GM10266 (cell line): Measurements from ENCODE around the gene ZNF471.
A peak's percentile ranks its signal among the peaks of the same experiment; 100 is the strongest.

ENCODE experiments used
- DNase-seq: peaks from one replicate; pipeline ENCODE4 v3.0.0; 2012; ENCODE audit errors: extremely low spot score
- TF ChIP-seq, protein P1 (sequence below): IDR thresholded peaks from 2 replicates; pipeline ENCODE4 v1.5.1; 2012; ENCODE audit warnings: mild to moderate bottlenecking, low read depth; ENCODE audit not compliant: control insufficient read depth, insufficient read depth; ENCODE audit errors: missing control alignments

Gene ZNF471

DNA sequence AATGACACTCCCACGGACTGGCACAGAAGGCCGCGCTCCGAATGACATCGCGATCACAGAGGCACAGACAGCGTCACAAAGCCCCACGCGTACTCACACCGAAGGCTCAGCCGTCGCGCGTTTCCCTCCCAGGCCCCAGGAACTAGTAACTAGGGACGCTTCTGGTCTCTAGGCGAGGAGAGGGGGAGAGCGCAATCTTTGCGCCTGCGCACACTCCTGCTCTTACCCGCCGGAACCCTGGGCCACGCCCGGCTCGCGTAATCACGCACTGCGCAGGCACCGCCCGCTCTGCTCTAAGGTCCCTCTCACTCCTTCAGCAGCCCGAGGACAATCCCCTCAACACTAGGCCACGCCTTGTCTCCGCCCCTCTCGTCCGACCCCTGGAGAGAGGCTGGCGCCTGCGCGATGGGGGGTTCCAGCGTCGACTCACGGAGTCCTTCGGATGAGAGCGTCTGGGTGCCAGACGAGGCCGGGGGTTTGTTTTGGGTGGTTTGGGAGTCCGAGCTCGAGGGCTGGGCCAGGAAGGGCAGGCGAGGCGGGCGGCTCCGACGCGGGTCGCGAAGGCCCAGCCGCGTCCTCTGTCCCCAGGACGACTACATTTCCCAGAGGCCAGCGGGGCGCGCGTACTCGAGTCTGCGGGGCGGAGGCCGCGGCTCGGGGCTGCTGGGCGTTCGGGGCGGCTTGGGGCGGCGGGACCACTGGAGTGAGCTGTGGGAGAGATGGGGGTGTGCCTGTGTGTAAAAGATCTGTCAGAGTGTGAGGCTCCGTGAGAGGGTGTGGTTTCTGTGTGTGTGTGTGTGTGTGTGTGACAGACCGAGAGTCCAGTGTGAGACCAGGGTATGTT lies at the start of gene ZNF471:
ZNF471 (plus strand) TSS at position 410 of the 844 bp plus-strand sequence. CDS start 3,717 bp downstream, outside the sequence.
- peak; percentile 31 for DNase-seq

DNA sequence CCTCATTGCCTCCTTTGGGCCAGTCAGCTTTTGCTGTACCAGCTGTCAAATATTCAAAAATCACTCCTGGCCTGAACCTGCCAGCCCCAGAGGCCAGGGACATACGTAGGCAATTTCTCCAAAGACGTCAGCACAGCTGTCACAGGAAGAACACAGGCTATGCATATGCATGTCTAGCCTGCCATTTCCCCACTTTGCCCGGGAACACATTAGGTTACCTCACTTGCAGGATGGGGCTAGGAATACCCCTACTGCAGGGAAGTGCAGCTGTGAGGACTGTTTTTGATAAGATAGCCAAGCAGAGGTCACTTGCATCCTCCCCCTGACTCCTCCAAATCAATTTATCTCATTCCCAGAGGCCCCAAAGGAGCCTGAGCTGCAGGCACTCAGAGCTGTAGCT lies 33.3 kb upstream of the ZNF471 start:
- TF ChIP-seq, protein P1, sequence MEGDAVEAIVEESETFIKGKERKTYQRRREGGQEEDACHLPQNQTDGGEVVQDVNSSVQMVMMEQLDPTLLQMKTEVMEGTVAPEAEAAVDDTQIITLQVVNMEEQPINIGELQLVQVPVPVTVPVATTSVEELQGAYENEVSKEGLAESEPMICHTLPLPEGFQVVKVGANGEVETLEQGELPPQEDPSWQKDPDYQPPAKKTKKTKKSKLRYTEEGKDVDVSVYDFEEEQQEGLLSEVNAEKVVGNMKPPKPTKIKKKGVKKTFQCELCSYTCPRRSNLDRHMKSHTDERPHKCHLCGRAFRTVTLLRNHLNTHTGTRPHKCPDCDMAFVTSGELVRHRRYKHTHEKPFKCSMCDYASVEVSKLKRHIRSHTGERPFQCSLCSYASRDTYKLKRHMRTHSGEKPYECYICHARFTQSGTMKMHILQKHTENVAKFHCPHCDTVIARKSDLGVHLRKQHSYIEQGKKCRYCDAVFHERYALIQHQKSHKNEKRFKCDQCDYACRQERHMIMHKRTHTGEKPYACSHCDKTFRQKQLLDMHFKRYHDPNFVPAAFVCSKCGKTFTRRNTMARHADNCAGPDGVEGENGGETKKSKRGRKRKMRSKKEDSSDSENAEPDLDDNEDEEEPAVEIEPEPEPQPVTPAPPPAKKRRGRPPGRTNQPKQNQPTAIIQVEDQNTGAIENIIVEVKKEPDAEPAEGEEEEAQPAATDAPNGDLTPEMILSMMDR = no peak
- no peak for DNase-seq

More for the DNA sequence above, at the start of gene ZNF471:
- TF ChIP-seq, protein P1 = no peak

DNA sequence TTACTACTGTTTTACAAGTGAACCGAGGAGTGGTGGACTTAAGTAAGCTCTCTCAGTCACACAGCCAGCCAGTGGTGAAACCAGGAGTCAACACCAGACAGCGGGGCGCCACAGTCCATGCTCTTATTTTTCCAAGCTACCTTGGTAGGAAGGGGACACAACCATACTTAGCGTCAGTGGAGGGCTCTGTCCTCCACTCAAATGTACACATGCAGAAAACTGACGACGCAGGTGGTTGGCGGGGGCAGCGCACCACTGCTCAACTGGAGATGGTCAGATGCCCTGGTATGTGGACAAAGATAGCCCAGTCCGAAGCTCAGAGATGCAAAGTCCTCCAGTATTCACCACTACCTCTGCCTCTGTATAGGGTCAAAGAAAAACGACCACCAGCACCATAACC lies 31.6 kb upstream of the ZNF471 start:
- DNase-seq = no peak
- TF ChIP-seq, protein P1 = no peak

DNA sequence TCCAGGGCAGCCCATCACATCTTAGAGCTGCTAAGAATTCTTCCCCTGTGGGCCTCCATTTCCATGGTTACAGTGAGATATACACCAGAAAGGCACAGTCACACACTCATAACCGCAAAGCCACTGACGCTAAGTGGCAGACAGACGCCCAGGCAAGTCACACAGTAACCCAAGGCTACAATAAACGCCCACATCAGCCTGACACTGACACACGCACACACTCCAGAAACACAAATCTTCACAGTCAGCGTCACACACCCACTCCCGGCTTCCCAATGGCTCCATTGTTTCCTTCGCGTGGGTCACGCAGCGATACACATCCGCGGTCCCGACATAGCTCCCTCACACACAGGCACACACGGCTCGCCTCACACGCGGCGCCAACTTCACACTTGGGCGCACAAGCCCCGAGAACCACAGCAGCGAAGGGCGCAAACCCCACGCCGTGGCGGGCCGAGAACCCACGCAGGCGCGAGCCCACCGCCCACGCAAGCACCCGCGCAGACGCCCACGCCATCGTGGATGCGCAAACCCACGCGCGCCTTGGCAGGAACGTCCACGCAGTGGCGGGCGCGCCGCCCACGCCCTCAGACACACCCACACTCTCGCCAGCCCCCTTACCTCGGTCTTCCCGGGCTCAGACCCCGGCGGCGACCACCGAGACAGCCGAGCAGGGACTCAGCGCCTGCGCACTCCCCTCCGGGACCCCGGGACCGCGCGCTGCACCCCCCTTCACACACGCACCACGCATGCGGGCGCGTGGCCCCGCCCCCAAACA lies 30.8 kb upstream of the ZNF471 start, which contains the start of gene ZNF667:
ZNF667 (minus strand) TSS at position 695 of the 778 bp plus-strand sequence. CDS start 14,975 bp downstream, outside the sequence.
- TF ChIP-seq, protein P1 = no peak
- no peak for DNase-seq

DNA sequence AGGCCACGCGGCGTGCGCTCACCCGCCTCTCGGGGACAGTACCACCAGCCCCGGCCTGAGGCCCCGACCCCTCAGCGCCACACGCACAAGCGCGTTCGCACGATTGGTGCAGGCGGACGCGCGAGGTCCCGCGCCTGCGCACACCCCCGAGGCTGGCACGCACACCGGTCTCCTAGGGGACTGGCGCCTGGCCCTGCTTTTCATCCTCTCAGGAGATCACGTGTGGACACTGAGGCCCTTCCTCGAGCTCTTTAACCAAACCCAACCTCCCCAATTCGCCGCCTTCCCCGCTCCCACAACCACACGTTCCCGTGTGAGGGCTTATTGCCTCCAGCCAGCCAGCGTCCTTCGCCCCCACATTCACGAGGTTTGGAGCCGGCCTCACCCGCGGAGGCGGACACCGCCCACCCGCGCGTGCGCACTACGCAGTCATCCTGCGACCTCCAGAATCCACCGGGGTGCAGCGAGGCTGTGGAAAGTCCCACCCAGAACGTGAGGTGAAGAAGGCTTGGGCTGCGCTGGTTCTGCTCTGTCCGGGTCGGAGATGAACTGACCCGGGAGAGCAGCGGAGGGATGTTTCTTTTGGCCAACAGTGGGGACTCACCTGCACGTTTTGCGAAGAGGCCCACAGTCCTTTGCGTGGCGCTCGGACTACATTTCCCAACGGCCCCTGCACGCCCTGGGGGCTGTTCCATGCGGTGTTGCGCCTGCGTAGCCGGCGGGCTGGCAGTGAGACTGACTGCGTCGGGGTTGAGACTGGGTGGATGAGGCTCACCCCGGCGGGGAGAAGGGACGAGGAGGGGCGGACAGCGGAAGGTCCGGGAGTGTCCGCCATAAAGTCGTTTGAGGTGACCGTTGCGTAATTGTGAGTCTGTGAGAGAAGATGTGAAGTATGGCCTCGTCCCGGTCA lies 30.0 kb upstream of the ZNF471 start:
- TF ChIP-seq, protein P1 = no peak
- no peak for DNase-seq

DNA sequence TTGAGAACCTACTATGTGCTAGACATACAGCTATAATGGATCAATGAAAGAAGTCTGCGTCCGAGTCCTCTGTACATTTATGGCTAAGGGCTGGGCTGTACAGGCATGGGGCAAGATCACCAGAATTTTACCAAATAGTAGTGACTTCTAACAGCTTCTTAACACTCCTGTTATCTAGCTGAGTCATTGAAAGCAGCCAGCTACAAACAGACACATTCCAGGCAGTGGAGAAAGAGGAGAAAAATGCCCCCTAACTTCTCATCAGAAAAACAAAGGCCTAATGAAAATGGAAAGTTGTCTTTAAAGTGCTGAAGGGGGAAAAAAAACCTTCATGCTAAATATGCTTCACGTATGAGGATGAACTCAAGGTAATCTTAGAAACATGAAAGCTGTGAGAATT lies 16.3 kb upstream of the ZNF471 start:
- TF ChIP-seq, protein P1 = no peak
- no peak for DNase-seq
